Measurements from ENCODE around the gene CREB5.

The CREB5 gene

GRCh38 chr7:28645866-28646265 is 233.5 kb downstream of the CREB5 start:
- no peak for DNase-seq (ENCODE audit: low read depth)

GRCh38 chr7:28646376-28647075 is 234.2 kb downstream of the CREB5 start:
- DNase-seq (ENCODE audit: low read depth), result no peak

DNA sequence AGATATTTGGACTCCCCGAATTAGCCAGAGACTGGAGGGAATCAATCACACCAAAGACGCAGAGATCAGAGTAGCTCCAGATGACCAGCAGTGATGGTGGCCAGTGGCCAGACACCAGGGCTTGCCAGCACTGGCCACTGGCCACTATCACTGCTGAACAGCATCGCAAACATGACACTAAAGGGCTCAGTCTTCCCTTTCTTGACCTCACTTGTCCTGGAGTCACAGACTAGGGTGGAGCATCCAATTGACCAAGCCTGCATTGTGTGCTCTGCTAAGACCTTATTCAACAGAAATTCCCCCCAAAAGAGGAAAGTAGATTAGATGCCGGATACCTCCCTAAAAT is 234.7 kb downstream of the CREB5 start:
- no peak for DNase-seq (ENCODE audit: low read depth)

DNA sequence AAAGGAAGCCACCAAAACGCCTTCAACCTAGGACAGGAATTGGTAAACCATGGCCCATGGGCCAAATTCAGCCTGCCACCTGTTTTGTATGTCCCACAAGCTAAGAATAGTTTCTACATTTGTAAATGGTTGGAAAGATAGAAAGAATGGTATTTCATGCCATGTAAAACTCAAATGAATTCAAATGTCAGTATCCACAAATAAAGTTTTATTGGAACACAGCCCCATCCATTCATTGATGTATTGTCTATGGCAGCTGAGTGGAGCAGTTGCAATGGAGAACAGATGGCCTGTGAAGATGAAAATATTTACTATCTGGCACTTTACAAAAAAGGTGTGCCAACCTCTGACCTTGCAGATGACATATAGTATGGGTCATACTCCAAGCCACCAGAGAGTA is 236.9 kb downstream of the CREB5 start:
- DNase-seq (ENCODE audit: low read depth), result no peak

- no peak for DNase-seq (ENCODE audit: low read depth)
These were observed 237.5 kb downstream of the CREB5 start for GRCh38 chr7:28649811-28650210.

GRCh38 chr7:28654110-28654509 is 241.8 kb downstream of the CREB5 start:
- no peak for DNase-seq (ENCODE audit: low read depth)

DNA sequence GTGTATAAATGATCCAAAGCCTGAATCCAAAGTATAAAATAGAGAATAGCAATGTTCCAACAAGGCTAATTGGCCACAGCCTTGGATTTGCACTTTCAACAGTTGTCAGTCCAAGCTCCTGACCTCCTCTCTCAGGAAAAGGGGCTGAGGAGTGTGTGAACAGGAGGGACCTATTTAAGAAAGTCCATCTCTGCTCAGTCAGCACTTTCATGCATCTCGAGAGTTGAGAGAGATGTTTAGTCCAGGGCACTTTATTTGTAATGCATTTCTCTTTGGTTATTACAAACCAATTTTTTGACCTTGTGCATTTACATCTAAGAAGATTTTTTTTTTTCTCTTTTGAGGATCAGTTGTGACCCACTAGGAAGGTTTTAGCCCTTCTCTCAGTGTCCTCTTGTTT is 244.2 kb downstream of the CREB5 start:
- no peak for DNase-seq (ENCODE audit: low read depth)

- DNase-seq (ENCODE audit: low read depth), result no peak
These were observed 246.1 kb downstream of the CREB5 start for GRCh38 chr7:28658381-28658780.

- DNase-seq (ENCODE audit: low read depth), result no peak
These were observed 247.8 kb downstream of the CREB5 start for GRCh38 chr7:28660132-28660531.

DNA sequence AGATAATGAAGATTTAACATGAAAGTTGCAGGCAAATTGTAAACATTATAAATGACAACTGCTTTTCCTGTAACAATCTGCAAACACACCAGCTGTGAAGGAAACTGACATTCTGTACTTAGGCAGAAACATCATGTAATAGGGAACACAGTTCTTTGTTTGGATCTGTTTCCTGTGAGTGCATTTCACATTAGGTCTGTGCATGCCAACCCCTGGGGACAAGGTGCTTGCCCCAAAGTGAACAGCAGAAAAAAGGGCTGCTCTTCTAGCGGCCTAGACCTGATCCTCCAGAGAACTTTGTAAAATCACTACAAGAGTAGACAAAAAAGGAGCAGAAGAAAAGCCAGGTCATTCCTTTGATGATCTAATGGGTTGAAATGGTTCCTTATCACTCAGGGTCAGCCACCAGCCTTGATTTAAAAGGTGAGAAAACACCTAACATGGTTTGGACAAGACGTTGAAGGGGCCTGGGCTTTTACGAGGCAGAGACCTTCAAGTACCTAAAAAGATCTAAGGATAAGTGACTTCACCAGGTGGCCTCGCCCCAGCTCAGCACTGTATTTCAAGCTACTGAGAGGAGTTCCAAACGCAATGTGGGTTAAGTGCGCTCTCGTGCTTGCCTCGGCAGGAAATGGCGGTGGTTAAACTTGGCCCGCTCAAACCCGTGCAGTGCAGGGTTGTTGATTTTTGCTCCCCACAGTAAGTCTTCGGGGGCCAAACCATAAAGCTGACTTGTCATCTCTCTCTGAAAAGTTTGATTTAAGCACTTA is 249.7 kb downstream of the CREB5 start:
- DNase-seq (ENCODE audit: low read depth), result no peak

DNA sequence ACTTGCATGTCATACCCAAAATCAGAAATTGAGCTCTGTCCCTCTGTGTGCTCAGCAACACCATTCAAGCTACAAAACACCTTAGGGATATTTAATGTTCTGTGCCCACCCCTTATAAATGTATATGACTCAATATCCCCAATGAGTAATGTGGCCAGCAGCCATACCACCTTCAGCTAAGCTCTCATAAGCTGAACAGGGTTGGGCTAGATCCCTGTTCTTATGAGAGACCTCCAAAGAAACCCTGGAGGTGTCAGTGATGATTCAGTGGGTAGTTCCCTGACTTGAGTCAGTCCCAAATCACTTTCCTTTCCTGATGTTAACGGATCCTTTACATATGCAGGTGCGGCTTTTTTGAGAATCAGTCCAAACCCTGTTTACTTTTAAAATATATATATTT is 253.8 kb downstream of the CREB5 start:
- no peak for DNase-seq (ENCODE audit: low read depth)

DNA sequence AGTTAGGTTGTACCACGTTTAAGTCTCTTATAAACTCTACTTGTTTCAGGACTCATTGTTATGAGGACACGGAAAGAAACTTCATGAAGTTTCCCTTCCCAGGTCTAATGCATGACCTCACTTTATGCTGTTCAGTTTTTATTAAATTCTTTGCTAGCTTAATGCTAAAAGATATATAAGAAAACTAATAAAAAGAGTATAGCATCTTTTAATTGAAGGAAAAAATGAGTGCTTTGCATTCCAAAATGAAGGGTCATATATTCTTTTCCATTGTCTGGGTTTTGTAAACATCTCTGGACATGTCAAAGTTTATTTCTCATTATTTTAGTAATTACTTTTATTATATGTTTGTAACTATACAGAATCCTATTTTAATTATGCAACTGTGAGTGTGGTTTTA is 255.8 kb downstream of the CREB5 start:
- no peak for DNase-seq (ENCODE audit: low read depth)

- no peak for DNase-seq (ENCODE audit: low read depth)
These were observed 257.0 kb downstream of the CREB5 start for GRCh38 chr7:28669330-28669729.

- no peak for DNase-seq (ENCODE audit: low read depth)
These were observed 259.2 kb downstream of the CREB5 start for GRCh38 chr7:28671526-28671925.

GRCh38 chr7:28672397-28672797 is 260.1 kb downstream of the CREB5 start:
- no peak for DNase-seq (ENCODE audit: low read depth)

GRCh38 chr7:28674359-28674782 is 262.1 kb downstream of the CREB5 start:
- no peak for DNase-seq (ENCODE audit: low read depth)

GRCh38 chr7:28675429-28675828 is 263.1 kb downstream of the CREB5 start:
- no peak for DNase-seq (ENCODE audit: low read depth)

DNA sequence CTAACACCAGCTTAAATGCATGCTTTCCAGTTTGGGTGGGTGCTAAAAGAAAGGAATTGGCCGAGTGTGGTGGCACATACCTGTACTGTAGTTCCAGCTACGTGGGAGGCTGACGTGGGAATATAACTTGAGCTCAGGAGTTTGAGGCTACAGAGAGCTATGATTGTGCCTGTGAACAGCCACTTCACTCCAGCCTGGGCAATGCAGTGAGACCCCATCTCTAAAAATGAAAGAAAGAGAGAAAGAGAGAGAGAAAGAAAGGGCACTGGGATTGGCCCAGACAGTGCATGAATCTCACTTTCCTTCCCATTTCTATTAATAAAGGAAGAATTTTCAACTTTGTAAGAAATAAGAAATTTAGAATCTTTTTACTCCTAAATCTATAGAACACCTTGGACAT is 265.4 kb downstream of the CREB5 start:
- DNase-seq (ENCODE audit: low read depth), result no peak

- DNase-seq (ENCODE audit: low read depth), result no peak
These were observed 266.2 kb downstream of the CREB5 start for GRCh38 chr7:28678431-28678965.

DNA sequence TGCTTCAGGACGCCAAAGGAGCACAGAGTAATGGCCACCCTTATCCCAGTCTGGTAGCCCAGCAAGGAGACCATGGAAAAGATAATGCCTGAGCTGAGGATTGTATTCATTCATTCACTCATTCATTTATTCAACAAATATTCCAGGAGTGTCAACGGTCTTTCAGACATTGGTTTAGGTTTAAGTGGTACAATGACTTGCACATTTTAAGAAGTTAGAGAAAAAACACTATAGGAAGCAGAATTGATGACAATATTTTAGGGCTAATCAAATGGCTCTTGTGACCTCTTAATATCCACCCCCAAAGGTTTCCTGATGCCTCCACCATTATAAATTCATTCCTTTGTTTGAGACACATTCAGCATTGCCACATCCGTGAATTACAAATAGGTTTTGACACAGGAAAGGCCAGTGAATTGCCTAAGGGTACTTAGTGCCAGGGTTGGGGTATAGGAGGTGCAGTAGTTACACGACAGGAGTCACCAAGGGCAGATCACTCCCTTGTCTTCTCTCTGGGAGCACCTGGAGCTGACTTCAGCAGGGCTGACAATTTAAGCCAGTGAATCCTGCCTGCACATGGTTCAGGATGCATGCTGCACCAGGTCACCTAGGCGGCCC is 269.5 kb downstream of the CREB5 start:
- no peak for DNase-seq (ENCODE audit: low read depth)

DNA sequence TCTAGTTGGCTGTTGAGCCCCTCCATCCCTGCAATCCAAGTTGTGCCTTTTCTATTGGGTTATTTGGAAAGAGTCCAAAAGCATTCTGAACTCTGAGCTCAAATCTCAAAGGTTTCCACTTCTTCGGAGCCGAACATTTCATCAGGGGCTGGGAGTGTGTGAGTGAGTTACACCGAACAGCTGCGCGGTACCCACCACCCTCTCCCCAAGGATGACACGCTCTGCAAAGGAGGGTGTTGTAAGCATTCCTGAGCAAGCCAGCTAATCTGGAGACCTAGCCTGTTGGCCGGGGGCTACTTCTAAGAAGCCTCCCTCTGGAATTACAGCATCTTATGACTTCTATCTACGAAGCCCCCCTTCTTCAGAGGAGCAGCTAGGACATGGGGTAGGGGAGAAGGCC is 270.5 kb downstream of the CREB5 start:
- no peak for DNase-seq (ENCODE audit: low read depth)

GRCh38 chr7:28684650-28685241 is 272.4 kb downstream of the CREB5 start:
- no peak for DNase-seq (ENCODE audit: low read depth)

DNA sequence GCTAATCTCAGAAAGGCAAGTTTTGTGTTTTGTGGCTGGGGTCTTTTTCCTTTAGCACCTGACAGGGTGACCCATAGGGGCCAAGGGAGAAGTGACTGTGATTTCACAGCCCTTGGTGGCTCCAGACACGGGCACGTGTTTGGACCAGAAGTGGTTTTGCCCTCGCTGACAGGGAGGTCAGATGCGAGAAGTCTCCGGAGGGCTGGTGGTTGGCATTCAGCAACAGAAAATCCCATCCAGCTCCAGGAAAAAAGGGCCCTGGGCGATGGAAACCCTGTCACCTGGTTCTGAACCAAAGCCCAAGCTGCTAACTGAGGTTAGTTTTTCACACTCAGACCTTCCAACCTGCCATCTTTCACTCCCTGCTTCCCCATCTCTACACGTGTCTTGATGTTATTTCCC is 272.9 kb downstream of the CREB5 start:
- DNase-seq (ENCODE audit: low read depth), result no peak
